GM18502 (cell line): ENCODE data around the gene DPP4.
"Not testable (repeated sequence)": the region's sequence is repeated elsewhere in the genome, so short reads cannot be mapped to it uniquely, and the experiment has no call there.

Source experiments
- ATAC-seq: cut with Tn5 transposase; IDR thresholded peaks from one replicate; pipeline ENCODE4 v1.9.1; 2021; ENCODE audit warnings: mild to moderate bottlenecking; ENCODE audit not compliant: unreplicated experiment, poor library complexity

DPP4 gene

DNA sequence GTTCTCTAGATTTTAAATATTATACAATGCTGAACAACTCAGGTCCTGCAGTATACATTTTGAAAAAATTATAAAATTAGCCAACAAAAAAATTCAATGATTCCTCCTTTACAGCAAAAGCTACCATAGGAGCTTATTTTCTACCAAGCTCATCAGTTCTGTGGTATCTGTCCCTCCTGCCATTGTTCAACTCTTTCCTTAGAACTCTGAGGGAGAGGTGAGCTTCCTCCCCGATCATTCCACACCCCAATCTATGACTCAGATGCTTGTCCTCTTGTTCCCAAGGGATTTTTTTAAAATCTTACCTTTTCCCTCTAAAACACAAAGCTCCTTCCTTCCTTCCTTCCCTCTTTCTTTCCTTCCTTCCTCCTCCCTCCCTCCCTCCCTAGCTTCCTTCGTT is 13.5 kb downstream of the DPP4 start:
- no peak for ATAC-seq

DNA sequence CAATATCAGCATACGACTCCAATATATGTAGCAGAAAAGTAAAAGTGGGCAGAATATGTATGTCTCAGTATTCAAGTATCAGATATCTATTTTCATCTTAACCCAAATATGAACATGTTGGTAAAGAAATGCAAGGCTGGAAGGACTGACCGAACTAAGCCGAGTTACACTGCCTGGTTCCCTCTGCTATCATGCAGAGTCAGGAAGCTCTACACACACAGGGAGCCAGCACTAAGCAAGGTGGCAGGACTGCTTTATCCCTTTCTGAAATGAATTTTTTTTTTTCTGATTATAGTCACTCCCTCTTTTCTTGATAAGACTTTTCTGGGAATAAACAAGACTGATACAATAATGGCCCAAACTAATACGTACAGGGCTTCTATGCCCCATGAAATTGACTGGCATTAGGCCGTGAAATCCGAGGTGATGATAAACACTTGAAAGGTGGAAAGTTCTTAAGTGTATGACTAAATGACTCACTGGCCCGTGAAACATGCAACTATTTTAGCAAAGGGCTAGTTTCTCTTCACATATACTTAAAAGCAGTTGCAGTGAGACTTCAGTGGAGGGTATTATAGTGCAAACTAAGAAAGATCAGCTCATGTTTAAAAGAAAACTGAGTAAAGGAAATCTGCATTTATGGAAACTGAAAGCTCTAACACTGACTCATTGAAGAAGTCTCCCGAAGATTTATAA is 14.9 kb downstream of the DPP4 start:
- peak; percentile 79 for ATAC-seq

DNA sequence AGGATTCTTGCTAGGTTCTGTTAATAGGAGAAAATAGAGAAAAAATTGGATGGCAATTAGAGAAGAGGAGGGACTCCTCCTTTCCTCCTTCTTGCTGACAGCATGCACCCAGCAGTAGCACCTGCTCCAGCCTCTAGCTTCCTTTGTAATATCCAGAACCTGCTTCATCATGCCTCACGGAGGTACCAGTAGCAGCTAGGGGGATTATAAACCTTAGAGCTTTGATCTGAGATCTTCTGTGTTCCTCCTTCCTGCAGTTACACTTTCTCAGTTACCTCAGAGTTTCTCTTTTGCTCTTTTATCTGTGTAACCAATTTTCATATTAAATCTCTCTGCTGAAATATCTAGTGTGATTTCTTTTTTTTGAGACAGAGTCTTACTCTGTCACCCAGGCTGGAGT is 16.6 kb downstream of the DPP4 start:
- ATAC-seq = no peak

- no peak for ATAC-seq
Measured at GRCh38 chr2:162056796-162057399, 17.1 kb downstream of the DPP4 start.

DNA sequence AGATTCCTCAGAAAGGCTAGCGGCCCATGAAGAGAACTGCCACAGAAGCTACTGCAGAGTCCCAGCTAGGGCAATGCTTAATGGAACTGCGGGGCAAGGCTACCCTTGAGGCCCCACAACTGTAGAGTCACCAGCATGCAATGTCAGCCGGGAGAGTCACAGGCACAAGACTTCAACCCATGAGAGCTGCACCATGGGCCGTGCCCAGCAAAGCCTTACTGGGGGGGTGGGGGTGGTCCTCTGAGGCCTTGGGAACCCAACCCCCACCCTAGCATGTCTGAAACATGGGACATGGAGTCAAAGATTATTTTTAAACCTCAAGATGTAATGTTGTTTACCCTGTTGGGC is 20.2 kb downstream of the DPP4 start:
- no peak for ATAC-seq

DNA sequence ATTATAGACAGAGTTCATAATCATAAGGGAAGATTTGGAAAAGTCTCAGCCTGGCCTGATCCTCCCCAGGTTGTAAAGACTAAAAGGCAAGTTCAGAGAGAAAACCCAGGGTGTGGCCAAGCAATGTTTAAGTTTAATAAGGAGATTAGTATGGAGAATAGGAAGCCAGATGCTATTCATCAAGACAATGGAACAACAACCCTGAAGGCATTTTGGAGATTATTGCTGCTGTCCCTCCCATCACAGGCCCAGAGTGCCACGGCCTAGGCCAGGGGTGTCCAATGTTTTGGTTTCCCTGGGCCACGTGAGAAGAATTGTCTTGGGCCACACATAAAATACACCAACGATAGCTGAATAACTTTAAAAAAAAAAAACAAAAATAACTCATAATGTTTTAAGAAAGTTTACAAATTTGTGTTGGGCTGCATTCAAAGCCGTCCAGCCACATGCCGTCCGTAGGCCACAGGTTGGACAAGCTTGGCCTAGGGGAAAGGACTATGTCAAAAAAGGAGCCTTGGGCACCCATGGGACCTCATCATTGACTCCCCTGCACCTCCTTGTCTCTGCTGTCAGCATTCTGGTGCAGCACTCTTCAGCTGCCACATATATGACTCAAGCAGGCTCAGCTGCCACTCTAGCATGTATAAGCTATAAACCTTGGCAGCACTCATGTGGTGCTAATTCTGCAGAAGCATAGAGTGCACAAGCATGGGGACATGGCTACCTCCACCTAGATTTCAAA is 20.8 kb downstream of the DPP4 start:
- no peak for ATAC-seq

GRCh38 chr2:162050513-162050961 is 23.5 kb downstream of the DPP4 start:
- no peak for ATAC-seq

- ATAC-seq = not testable (repeated sequence)
Measured at GRCh38 chr2:162049089-162049488, 24.9 kb downstream of the DPP4 start.

- ATAC-seq = no peak
Measured at GRCh38 chr2:162044586-162044985, 29.4 kb downstream of the DPP4 start.

DNA sequence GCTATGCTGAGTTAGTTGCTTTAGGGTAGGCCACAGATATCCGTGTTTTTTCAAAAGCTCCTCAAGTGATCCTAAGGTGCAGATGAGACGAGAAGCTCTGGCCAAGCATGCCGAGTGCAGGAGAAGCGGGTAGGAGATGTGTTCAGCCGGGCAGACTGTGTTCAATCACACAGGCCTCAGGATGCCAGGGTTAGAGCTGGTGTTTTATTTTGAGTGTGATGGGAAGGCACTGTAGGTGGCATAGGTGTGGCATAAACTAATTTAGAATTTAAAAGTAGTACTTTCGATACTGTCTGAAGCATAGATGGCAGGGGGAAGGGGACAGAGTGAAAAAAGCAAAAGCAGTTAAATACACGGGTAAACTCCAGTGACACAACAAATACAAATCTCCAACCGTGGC is 30.9 kb downstream of the DPP4 start:
- ATAC-seq = no peak

DNA sequence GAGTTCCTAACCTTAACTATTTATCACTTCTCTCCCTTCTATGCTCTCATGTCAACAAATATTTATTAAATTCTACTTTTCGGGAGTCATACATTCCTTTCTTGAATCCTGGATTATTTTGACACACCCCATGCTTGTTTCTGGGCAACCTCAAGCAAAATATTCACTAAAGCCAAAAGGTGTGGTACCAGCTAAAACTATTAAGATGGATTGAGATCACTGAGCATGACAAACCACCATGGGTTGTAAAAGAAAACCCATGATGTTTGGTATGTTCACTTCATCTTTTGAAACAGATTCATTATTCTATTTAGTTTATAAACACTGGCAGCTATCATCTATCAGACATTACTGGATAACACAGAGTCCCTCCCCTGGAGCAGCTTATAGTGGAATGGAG is 32.5 kb downstream of the DPP4 start:
- ATAC-seq = no peak

DNA sequence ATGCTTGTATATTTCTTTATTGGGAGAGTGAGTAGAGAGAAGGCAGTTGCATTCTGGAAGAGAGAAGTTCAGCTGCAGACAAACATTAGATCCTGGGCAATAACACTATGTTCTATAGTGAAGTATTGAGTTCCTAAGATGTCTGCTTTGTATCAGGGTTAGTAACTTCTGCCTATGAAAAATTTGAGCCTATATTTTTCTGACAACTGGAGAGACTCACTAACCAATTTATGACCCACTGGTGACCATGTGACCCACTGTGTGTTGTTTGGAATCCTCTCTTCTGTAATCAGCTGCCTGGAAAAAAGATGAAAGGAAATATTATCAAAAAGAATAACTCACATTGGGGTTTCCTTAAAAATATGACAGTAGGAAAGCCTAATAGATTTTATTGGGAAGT is 35.3 kb downstream of the DPP4 start:
- no peak for ATAC-seq

- ATAC-seq = no peak
Measured at GRCh38 chr2:162037886-162038285, 36.1 kb downstream of the DPP4 start.

- ATAC-seq = no peak
Measured at GRCh38 chr2:162037028-162037795, 36.8 kb downstream of the DPP4 start.

GRCh38 chr2:162035981-162036380 is 38.0 kb downstream of the DPP4 start:
- ATAC-seq = no peak

GRCh38 chr2:162030363-162031190 is 43.4 kb downstream of the DPP4 start:
- ATAC-seq = no peak

- no peak for ATAC-seq
Measured at GRCh38 chr2:162029287-162029901, 44.6 kb downstream of the DPP4 start.

DNA sequence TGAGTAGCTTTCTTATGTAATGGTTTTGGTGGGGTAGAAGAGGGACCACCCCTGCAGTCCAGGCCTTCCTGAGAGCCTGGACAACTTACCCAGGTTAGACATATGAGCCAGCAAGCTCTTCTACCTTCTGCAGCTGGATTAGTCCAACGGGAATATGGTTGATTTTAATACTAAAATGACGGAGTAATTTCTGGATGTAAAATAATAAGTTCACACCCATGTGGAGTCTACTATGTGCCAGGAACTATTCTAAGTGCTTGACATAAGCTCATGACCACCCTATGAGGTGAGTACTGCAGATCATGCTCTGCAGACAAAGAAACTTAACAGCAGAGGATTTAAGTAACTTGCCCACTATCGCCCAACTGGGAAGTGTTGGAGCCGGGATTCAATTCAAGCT is 45.5 kb downstream of the DPP4 start:
- no peak for ATAC-seq

GRCh38 chr2:162025121-162025911 is 48.7 kb downstream of the DPP4 start:
- no peak for ATAC-seq
